Fibroblast of lung (primary cell): ENCODE data around the gene ECHS1. TPM values are rescaled to one million over a fixed set of nuclear protein-coding genes. Genes with fewer than 3 reads are reported as not detected.

Experiments
- DNase-seq, 2 donors: peaks; one replicate each; pipeline versions ENCODE4 v3.0.0 to v3.0.0-alpha.2; 2010; ENCODE audit warnings: low read depth in 2 of 2
- H2AFZ ChIP-seq: 2 replicates; pipeline ENCODE4 v1.5.1; 2012; ENCODE audit warnings: low read length, control low read depth, inconsistent platforms
- H3K27ac ChIP-seq: 2 replicates; pipeline ENCODE4 v1.5.1; 2011; ENCODE audit warnings: low read length, control low read depth; ENCODE audit not compliant: insufficient read depth
- H3K27me3 ChIP-seq: 2 replicates; pipeline ENCODE4 v1.5.1; 2011; ENCODE audit warnings: mild to moderate bottlenecking, low read length; ENCODE audit not compliant: control insufficient read depth, insufficient read depth
- H3K36me3 ChIP-seq: 2 replicates; pipeline ENCODE4 v1.5.1; 2011; ENCODE audit warnings: low read length; ENCODE audit not compliant: control insufficient read depth, insufficient read depth
- H3K4me1 ChIP-seq: 2 replicates; pipeline ENCODE4 v1.5.1; 2011; ENCODE audit warnings: low read length; ENCODE audit not compliant: control insufficient read depth, insufficient read depth; ENCODE audit errors: extremely low read depth
- H3K4me2 ChIP-seq: 2 replicates; pipeline ENCODE4 v1.5.1; 2011; ENCODE audit warnings: low read length, control low read depth; ENCODE audit not compliant: insufficient read depth; ENCODE audit errors: extremely low read depth
- H3K4me3 ChIP-seq, 4 experiments: fragments of 200-600 bp in 1 of 4; sonication (generic) in 1 of 4; replicated peaks in 1 of 4; 2 replicates each; pipeline ENCODE4 v1.5.1; 2011 to 2016; ENCODE audit warnings: low read length in 4 of 4, low read depth in 3 of 4, mild to moderate bottlenecking in 3 of 4, control low read depth in 2 of 4, inconsistent platforms in 1 of 4, mixed read lengths in 1 of 4; ENCODE audit not compliant: insufficient read depth in 1 of 4; ENCODE audit errors: control extremely low read depth in 1 of 4
- H3K79me2 ChIP-seq: 2 replicates; pipeline ENCODE4 v1.5.1; 2012; ENCODE audit warnings: mild to moderate bottlenecking, low read length, inconsistent platforms; ENCODE audit not compliant: control insufficient read depth, insufficient read depth
- H3K9ac ChIP-seq: 2 replicates; pipeline ENCODE4 v1.5.1; 2011; ENCODE audit warnings: mild to moderate bottlenecking, low read length, control low read depth; ENCODE audit not compliant: insufficient read depth
- H3K9me3 ChIP-seq: 2 replicates; pipeline ENCODE4 v1.5.1; 2012; ENCODE audit warnings: low read depth, low read length; ENCODE audit not compliant: control insufficient read depth, insufficient read depth
- H4K20me1 ChIP-seq: 2 replicates; pipeline ENCODE4 v1.5.1; 2011; ENCODE audit warnings: low read length; ENCODE audit not compliant: control insufficient read depth, insufficient read depth; ENCODE audit errors: extremely low read depth
- EZH2 ChIP-seq: IDR thresholded peaks from 2 replicates; pipeline ENCODE4 v1.5.1; 2012; ENCODE audit warnings: low read length, control low read depth, mild to moderate bottlenecking; ENCODE audit errors: missing control alignments
- polyA plus RNA-seq, 2 donors: library from polyadenylated mRNA; depleted of rRNA in 1 of 2; stranded (reverse) in 1 of 2; unstranded in 1 of 2; fragments of >200 nt; gene quantifications; 2 replicates each; pipeline ENCODE4 v1.2.1, GENCODE V29; 2011 to 2012; ENCODE audit warnings: missing spikeins in 1 of 2
- total RNA-seq: library from RNA; depleted of rRNA; stranded (reverse); fragments of >200 nt; gene quantifications from 2 replicates; pipeline ENCODE4 v1.2.1, GENCODE V29; 2014

ECHS1 gene
- total and polyA plus RNA-seq, 2 donors (not counting 1 experiment from before 2014, with no cell fraction given), result 63.9 to 71.9 TPM

DNA sequence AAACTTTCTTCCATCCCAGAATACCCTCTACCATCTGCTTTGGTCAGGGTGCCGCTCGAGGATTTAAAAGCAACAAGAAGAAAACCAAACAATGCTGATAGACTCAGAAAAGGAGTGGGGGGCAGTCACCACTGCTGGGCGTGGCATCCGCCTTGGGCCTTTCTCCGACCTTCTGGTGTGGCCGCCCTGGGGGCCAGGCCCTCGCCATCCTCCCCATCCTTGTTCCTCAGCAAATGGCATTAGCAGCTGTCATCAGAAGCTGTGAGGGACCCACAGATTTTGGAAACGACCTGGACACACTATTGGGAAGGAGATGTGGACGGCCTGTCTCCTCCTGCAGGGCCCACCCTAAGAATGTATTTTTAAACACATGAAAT, 60.4 kb downstream of the ECHS1 start:
- H3K27me3 ChIP-seq, result no peaks in the 10 kb centered on the region
- no peak overlapping the region for H3K9ac ChIP-seq
- peaks cover 7% of the 10 kb centered on the region for H3K79me2 ChIP-seq
- H3K4me2 ChIP-seq, result no peak overlapping the region
- no peaks in the 10 kb centered on the region for H3K9me3 ChIP-seq
- DNase-seq, result no peak
- H3K27ac ChIP-seq, result no peak overlapping the region
- peaks cover 1% of the 10 kb centered on the region for H3K4me1 ChIP-seq
- H3K4me3 ChIP-seq, result no peak overlapping the region
- no peaks in the 10 kb centered on the region for H4K20me1 ChIP-seq
- no peak overlapping the region for H2AFZ ChIP-seq
- no peak for TF ChIP-seq EZH2
- peaks cover 3% of the 10 kb centered on the region for H3K36me3 ChIP-seq

Other genes starting within 250 kb of the ECHS1 start
- gene KNDC1, start 213.1 kb downstream of the ECHS1 start, total RNA-seq, result 0.26 and 0.50 TPM in 2 replicates
- 0.11 and 0.20 TPM in 2 replicates for gene KNDC1, start 213.1 kb downstream of the ECHS1 start, polyA plus RNA-seq
- not detected in 2 replicates for gene UTF1, start 143.1 kb downstream of the ECHS1 start, total RNA-seq
- gene UTF1, start 143.1 kb downstream of the ECHS1 start, polyA plus RNA-seq, result not detected in 2 replicates
- gene VENTX, start 135.5 kb downstream of the ECHS1 start, total RNA-seq, result not detected in 2 replicates
- gene VENTX, start 135.5 kb downstream of the ECHS1 start, polyA plus RNA-seq, result not detected in 2 replicates
- 1.0 and 2.0 TPM in 2 replicates for gene ADAM8, start 96.5 kb downstream of the ECHS1 start, total RNA-seq
- gene ADAM8, start 96.5 kb downstream of the ECHS1 start, polyA plus RNA-seq, result 0.23 and 0.26 TPM in 2 replicates
- gene TUBGCP2, start 64.5 kb downstream of the ECHS1 start, total RNA-seq, result 51.6 and 60.8 TPM in 2 replicates
- gene TUBGCP2, start 64.5 kb downstream of the ECHS1 start, polyA plus RNA-seq, result 31.0 and 46.0 TPM in 2 replicates
- 23.6 and 27.7 TPM in 2 replicates for gene ZNF511, start 64.4 kb downstream of the ECHS1 start, total RNA-seq
- 18.5 and 25.2 TPM in 2 replicates for gene ZNF511, start 64.4 kb downstream of the ECHS1 start, polyA plus RNA-seq
- gene CALY, start 36.5 kb downstream of the ECHS1 start, total RNA-seq, result 0.26 TPM in 1 of 2 replicates, not detected in the other
- gene CALY, start 36.5 kb downstream of the ECHS1 start, polyA plus RNA-seq, result 0.14 TPM in 1 of 2 replicates, not detected in the other
- not detected in 2 replicates for gene PRAP1, start 26.0 kb downstream of the ECHS1 start, total RNA-seq
- gene PRAP1, start 26.0 kb downstream of the ECHS1 start, polyA plus RNA-seq, result not detected in 2 replicates
- 6.4 and 15.0 TPM in 2 replicates for gene FUOM, start 15.3 kb downstream of the ECHS1 start, total RNA-seq
- gene FUOM, start 15.3 kb downstream of the ECHS1 start, polyA plus RNA-seq, result 14.2 and 16.0 TPM in 2 replicates
- gene PAOX, start 5.9 kb upstream of the ECHS1 start, total RNA-seq, result 9.2 and 9.8 TPM in 2 replicates
- 2.4 and 3.3 TPM in 2 replicates for gene PAOX, start 5.9 kb upstream of the ECHS1 start, polyA plus RNA-seq
- gene MTG1, start 20.8 kb upstream of the ECHS1 start, total RNA-seq, result 22.1 and 23.9 TPM in 2 replicates
- gene MTG1, start 20.8 kb upstream of the ECHS1 start, polyA plus RNA-seq, result 25.3 and 39.0 TPM in 2 replicates
- gene SPRN, start 51.3 kb upstream of the ECHS1 start, total RNA-seq, result under 0.01 and 0.33 TPM in 2 replicates
- gene SPRN, start 51.3 kb upstream of the ECHS1 start, polyA plus RNA-seq, result 0.93 and 1.2 TPM in 2 replicates
- 1.3 and 2.5 TPM in 2 replicates for gene SCART1, start 80.6 kb upstream of the ECHS1 start, total RNA-seq
- gene SCART1, start 80.6 kb upstream of the ECHS1 start, polyA plus RNA-seq, result 0.84 and 0.86 TPM in 2 replicates
- 0.26 and 0.50 TPM in 2 replicates for gene CYP2E1, start 154.0 kb upstream of the ECHS1 start, total RNA-seq
- gene CYP2E1, start 154.0 kb upstream of the ECHS1 start, polyA plus RNA-seq, result 0.66 and 0.90 TPM in 2 replicates
- 0.17 and 0.26 TPM in 2 replicates for gene SYCE1, start 192.2 kb upstream of the ECHS1 start, total RNA-seq
- gene SYCE1, start 192.2 kb upstream of the ECHS1 start, polyA plus RNA-seq, result 0.30 and 0.41 TPM in 2 replicates